Skeletal muscle cell (primary cell): ENCODE data around the gene INO80C.
A peak's percentile ranks its signal among the peaks of the same experiment; 100 is the strongest.

ENCODE experiments used
- DNase-seq: peaks from one replicate; pipeline ENCODE4 v3.0.0-alpha.2; 2010; ENCODE audit warnings: low read depth
- H3K4me3 ChIP-seq: 2 replicates; pipeline ENCODE4 v1.5.1; 2011; ENCODE audit warnings: low read depth, mild to moderate bottlenecking, control low read depth, low read length, moderate library complexity

Gene INO80C

GRCh38 chr18:35497370-35498197, at the start of gene INO80C:
Gene INO80C (minus strand): TSS chr18:35497960. CDS start chr18:35497874, 86 bp downstream.
- DNase-seq: peak; percentile 85
- peak within 1 kb of the TSS; percentile 76 for H3K4me3 ChIP-seq

DNA sequence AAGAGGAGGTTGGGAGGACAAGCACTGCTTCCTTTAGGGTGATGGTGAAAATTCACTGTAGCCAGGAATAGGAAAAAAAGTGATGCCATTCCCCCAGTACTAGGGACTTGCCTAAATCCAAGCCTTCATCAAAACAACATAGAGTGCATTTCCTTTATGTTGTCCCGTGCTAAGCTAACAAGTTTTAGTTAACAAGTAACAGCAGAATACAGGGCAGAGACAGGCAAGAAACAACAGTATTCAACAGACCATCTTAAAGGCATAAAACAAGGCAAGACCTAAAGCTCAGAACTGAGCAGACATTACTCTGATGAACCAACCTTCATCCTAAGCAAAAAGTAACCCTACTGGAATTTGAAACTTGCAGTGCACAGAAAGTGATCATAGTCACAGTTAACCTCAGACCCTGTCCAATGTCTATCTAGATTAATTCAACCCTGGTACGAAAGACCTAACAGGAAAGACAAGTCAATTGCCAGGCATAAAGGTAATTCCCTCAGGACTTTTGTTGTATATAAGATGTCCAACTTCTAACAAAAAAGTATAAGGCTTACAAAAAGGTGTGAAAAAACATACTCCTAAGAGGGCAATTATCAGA, 49.3 kb upstream of the INO80C start:
- no peak overlapping the region for H3K4me3 ChIP-seq
- no peak for DNase-seq

- H3K4me3 ChIP-seq: no peak overlapping the region
- no peak for DNase-seq
These were observed 44.6 kb upstream of the INO80C start for GRCh38 chr18:35542356-35542755.

DNA sequence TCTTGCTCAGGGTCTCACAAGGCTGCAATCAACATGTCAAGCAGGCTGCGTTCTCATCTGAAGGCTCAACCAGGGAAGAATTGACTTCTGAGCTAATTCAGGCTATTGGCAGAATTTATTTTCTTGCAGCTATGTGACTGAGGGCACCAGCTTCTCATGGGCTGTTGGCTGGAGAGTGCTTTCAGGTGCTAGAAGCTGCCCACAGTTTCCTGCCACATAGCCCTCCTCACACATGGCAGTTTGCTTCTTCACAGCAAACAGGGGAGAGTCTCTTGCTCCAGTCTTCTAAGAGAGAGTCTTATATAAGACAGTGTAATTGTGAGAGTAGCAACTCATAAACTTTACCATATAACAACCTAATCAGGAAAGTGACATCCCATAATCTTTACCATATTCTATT, 37.5 kb upstream of the INO80C start:
- no peak overlapping the region for H3K4me3 ChIP-seq
- DNase-seq: no peak

GRCh38 chr18:35533916-35534405, 36.2 kb upstream of the INO80C start:
- H3K4me3 ChIP-seq: no peak overlapping the region
- no peak for DNase-seq

DNA sequence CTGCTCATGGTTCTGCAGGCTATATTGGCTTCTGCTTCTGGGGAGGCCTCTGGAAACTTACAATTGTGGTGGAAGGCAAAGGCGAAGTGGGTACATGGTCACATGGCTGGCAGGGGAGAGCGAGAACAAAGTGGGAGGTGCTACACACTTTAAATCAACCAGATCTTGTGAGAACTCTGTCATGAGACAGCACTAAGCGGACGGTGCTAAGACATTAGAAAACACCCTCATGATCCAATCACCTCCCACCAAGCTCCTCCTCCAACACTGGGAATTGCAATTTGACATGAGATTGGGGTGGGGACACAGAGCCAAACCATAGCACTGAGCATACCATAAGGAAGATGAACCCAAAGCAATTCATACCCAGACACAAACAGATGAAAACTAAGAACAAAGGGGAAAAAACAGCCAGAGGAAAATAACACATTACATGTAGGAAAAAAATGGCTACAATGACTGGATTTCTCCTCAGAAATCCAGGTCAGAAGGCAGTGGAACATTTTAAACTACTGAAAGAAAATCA, 31.1 kb upstream of the INO80C start:
- DNase-seq: no peak
- no peak overlapping the region for H3K4me3 ChIP-seq

GRCh38 chr18:35526495-35527059, 28.8 kb upstream of the INO80C start:
- DNase-seq: no peak
- no peak overlapping the region for H3K4me3 ChIP-seq

DNA sequence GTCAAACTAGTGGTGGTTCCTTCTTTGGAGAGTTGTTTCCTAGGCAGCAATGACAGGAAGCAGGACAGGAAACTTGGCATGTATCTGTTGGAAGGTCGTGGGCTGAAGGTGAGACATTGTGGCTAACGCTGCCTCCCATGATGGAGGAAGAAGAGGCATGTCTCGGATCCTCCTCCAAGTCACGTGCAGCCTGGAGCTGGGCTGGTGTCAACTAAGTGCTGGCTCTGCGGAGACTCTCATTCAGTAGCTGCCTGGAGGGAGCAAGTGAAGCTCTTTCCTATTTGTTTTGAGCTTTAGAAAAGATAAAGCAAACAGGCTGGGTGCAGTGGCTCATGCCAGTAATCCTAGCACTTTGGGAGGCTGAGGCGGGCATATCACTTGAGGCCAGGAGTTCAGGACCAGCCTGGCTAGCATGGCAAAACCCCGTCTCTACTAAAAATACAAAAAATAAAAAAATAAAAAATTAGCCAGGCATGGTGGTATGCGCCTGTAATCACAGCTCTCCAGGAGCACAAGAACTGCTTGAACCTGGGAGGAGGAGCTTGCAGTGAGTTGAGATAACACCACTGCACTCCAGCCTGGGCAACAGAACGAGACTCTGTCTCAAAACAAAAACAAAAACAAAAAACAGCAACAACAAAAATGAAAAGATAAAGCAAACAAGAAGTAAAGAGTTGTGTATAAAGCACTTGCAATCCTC, 28.2 kb upstream of the INO80C start:
- no peak for DNase-seq
- H3K4me3 ChIP-seq: no peak overlapping the region

DNA sequence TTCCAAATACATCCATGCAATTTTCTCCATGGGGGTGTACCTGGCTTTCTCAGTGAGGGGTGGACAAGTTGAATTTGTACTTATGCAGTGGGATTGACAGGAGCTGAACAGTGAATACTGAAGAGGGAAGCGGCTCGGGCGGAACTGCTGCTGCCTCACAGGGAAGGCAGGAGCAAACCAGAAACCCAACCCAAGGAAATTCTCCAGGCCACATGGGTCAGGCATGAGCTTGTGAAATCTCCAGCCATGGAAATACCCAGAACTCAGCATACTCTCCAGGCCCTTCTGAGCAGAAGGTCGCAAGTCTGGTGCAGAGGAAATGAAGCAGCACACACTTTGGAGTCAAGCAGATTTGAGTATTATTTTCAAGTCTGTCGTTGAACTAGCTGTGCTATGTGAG, 26.5 kb upstream of the INO80C start:
- DNase-seq: no peak
- H3K4me3 ChIP-seq: no peak overlapping the region

GRCh38 chr18:35522130-35522959, 24.6 kb upstream of the INO80C start:
- no peak for DNase-seq

DNA sequence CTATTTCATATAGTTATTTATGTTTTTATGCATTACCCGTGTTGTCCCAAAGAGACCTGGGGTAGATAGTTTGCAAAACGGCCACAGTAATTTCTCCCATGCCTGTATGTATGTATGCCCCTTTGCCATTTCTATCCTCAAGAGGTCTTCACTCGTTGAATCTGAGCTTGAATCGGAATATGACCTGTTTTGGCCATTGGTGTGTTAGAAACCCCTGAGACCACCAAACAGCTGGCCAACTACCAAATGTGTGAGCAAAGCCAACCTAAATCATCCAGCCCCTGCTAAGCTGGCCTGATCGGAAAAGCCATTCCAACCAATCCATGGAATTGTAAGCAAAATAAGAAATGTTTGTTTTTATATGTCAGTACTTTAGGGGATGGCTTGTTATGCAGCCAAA, 23.4 kb upstream of the INO80C start:
- no peak overlapping the region for H3K4me3 ChIP-seq
- DNase-seq: no peak

More at GRCh38 chr18:35522130-35522959, 24.6 kb upstream of the INO80C start:
- H3K4me3 ChIP-seq: no peak overlapping the region

GRCh38 chr18:35519148-35519899, 21.6 kb upstream of the INO80C start:
- no peak overlapping the region for H3K4me3 ChIP-seq
- DNase-seq: no peak

DNA sequence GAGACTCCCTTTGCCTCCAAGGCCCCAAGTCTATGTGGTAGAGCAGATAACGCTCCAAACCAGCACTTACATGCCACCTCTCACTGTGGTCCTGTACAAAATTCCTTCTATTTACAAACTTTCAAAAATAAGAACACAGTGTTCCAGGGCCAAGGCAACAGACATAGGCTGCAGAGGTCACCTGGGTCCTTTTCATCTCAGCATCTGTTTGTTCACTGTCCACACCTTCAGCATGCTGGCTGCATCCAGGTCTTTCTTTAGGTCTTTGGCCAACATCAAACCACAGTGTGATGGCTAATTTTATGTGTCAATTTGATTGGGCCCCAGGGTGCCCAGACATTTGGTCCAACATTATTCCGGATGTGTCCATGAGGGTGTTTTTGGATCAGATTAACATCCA, 20.0 kb upstream of the INO80C start:
- H3K4me3 ChIP-seq: no peak overlapping the region
- no peak for DNase-seq

- no peak for DNase-seq
- no peak overlapping the region for H3K4me3 ChIP-seq
These were observed 19.0 kb upstream of the INO80C start for GRCh38 chr18:35516789-35517188.

DNA sequence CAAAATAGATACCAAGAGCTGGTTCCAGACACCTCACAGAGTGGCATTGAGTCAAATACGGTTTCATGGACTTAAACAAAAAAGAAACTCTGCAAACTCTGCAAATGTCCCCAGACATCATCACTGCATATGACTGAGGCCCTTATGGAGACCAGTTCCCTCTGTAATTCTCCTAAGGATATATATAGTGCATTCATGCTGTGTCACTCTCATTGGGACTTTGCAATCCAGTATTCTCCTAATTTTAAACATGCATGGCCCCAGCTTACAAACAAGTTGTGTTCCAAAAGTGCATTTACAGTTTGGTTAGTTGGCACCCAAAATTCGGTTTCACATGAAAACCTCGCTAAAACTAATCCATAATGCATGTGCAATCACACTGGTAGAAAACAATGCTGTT, 18.6 kb upstream of the INO80C start:
- no peak for DNase-seq
- H3K4me3 ChIP-seq: no peak overlapping the region

DNA sequence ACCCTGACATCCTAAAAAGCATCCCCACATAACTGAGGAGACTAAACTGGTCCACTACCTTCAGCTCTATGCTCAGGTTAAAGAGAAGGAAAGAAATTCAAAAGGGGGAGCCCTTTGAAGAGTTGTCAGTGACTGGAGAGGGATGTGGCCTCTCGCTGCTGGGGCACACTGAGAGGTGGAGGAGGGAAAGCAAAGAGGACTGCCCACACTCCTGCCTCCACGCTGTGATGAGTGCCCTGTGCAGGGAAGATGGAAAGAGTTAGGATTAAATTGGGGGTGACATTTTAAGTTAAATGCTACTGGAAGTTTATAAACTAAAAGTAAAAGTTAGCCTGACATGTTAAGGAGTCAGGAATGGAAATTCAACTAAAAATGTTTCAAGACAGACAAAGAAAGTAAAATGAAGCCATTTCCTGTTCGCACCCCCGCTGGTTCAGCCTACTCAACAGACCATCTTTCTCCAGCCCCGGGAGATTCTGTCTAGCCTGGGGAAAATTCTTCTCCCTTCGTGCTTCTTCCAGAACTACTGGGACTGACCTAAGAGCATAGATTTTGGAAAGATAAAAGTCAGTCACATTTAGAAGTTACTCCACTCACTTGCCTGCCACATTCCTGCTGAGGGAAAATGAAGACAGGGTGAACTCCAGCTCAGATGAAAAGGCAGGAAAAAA, 17.8 kb upstream of the INO80C start:
- no peak for DNase-seq
- H3K4me3 ChIP-seq: no peak overlapping the region

- DNase-seq: no peak
- H3K4me3 ChIP-seq: no peak overlapping the region
These were observed 17.1 kb upstream of the INO80C start for GRCh38 chr18:35514752-35515459.
